ENCODE results near the gene C10orf71.

DNA sequence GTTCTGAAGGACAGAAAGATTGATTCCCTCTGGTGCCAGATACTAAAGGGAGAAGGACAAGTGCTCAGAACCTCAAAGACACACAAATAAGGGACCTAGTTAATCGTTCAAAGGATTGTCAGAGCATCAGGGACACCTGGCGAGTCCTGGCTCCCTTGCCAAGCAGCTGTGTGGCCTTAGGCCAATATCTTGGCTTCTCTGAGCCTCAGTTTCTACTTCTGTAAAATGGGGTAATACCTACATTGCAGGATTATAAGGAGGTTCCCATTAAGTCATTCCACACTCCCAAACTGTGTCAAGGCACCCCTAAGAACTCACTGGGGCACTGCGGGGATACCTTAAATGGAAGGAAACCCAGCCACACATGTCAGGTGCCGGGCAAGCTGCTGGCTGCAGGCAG lies 67.5 kb downstream of the C10orf71 start:
- TF ChIP-seq, protein P1, sequence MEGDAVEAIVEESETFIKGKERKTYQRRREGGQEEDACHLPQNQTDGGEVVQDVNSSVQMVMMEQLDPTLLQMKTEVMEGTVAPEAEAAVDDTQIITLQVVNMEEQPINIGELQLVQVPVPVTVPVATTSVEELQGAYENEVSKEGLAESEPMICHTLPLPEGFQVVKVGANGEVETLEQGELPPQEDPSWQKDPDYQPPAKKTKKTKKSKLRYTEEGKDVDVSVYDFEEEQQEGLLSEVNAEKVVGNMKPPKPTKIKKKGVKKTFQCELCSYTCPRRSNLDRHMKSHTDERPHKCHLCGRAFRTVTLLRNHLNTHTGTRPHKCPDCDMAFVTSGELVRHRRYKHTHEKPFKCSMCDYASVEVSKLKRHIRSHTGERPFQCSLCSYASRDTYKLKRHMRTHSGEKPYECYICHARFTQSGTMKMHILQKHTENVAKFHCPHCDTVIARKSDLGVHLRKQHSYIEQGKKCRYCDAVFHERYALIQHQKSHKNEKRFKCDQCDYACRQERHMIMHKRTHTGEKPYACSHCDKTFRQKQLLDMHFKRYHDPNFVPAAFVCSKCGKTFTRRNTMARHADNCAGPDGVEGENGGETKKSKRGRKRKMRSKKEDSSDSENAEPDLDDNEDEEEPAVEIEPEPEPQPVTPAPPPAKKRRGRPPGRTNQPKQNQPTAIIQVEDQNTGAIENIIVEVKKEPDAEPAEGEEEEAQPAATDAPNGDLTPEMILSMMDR (IDR thresholded peaks at IDR 0.05; ENCODE audit: poor library complexity, severe bottlenecking) = no peak
- TF ChIP-seq POLR2AphosphoS5 (IDR thresholded peaks at IDR 0.05) (no peak), EP300 (conservative IDR thresholded peaks at IDR 0.05; ENCODE audit: poor library complexity, severe bottlenecking) (no peak), EZH2 (IDR thresholded peaks at IDR 0.05; ENCODE audit: borderline replicate concordance, insufficient read depth, low read length, poor library complexity, severe bottlenecking) (no peak), SMC3 (conservative IDR thresholded peaks at IDR 0.05; ENCODE audit: poor library complexity) (no peak), TAF1 (IDR thresholded peaks at IDR 0.05; ENCODE audit: low read depth) (no peak), MXI1 (conservative IDR thresholded peaks at IDR 0.05; ENCODE audit: poor library complexity, severe bottlenecking) (no peak)
- TF ChIP-seq, protein P2, sequence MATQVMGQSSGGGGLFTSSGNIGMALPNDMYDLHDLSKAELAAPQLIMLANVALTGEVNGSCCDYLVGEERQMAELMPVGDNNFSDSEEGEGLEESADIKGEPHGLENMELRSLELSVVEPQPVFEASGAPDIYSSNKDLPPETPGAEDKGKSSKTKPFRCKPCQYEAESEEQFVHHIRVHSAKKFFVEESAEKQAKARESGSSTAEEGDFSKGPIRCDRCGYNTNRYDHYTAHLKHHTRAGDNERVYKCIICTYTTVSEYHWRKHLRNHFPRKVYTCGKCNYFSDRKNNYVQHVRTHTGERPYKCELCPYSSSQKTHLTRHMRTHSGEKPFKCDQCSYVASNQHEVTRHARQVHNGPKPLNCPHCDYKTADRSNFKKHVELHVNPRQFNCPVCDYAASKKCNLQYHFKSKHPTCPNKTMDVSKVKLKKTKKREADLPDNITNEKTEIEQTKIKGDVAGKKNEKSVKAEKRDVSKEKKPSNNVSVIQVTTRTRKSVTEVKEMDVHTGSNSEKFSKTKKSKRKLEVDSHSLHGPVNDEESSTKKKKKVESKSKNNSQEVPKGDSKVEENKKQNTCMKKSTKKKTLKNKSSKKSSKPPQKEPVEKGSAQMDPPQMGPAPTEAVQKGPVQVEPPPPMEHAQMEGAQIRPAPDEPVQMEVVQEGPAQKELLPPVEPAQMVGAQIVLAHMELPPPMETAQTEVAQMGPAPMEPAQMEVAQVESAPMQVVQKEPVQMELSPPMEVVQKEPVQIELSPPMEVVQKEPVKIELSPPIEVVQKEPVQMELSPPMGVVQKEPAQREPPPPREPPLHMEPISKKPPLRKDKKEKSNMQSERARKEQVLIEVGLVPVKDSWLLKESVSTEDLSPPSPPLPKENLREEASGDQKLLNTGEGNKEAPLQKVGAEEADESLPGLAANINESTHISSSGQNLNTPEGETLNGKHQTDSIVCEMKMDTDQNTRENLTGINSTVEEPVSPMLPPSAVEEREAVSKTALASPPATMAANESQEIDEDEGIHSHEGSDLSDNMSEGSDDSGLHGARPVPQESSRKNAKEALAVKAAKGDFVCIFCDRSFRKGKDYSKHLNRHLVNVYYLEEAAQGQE (IDR thresholded peaks at IDR 0.05; ENCODE audit: borderline replicate concordance) = no peak

All from neural cell (in vitro differentiated cells).